Caco-2 (cell line): ENCODE data around the gene ATAD5. TPM values are rescaled to one million over a fixed set of nuclear protein-coding genes. Genes with fewer than 3 reads are reported as not detected.
A peak's percentile ranks its signal among the peaks of the same experiment; 100 is the strongest.

Experiments used
- BruUV-seq: library from RNA; stranded (reverse); fragments of 400-500 nt; replicated peaks from 2 replicates; lab custom pipeline; 2021; lab: Mats Ljungman, UMichigan
- CTCF ChIA-PET: fragments of 300-600 bp; sonication (Branson Sonifier 250); formaldehyde crosslinking; loops from one replicate; lab custom pipeline; 2022; ENCODE audit warnings: antibody characterized with exemption; lab: Charles Lee
- POLR2A ChIA-PET: fragments of 300-600 bp; sonication (Branson Sonifier 250); formaldehyde crosslinking; loops from one replicate; lab custom pipeline; 2022; ENCODE audit warnings: antibody characterized with exemption; lab: Charles Lee
- DNase-seq, 2 experiments: peaks; one replicate each; pipeline versions ENCODE4 v3.0.0 to v3.0.0-alpha.2; 2020 to 2022
- H3K27me3 ChIP-seq: replicated peaks from 2 replicates; pipeline ENCODE4 v1.6.0; 2011; ENCODE audit warnings: low read length; ENCODE audit not compliant: control insufficient read depth, insufficient read depth
- H3K36me3 ChIP-seq: 2 replicates; pipeline ENCODE4 v1.5.1; 2011; ENCODE audit warnings: low read length; ENCODE audit not compliant: control insufficient read depth, insufficient read depth
- H3K4me1 ChIP-seq: fragments of 250-450 bp; sonication (Bioruptor Pico); 2 replicates; pipeline ENCODE4 v1.5.1; 2020; ENCODE audit warnings: mild to moderate bottlenecking
- H3K4me3 ChIP-seq: 2 replicates; pipeline ENCODE4 v1.5.1; 2011; ENCODE audit warnings: low read depth, mild to moderate bottlenecking, control low read depth, low read length
- H3K9me3 ChIP-seq: fragments of 250-450 bp; sonication (Bioruptor Pico); 2 replicates; pipeline ENCODE4 v1.5.1; 2020; ENCODE audit warnings: mild to moderate bottlenecking, moderate library complexity
- H3K27ac Mint-ChIP-seq: one replicate; pipeline ENCODE4 v1.8.0; 2022; ENCODE audit warnings: mixed read lengths; ENCODE audit not compliant: unreplicated experiment
- H3K27me3 Mint-ChIP-seq: one replicate; pipeline ENCODE4 v1.8.0; 2022; ENCODE audit warnings: mixed read lengths; ENCODE audit not compliant: insufficient read depth, unreplicated experiment
- H3K36me3 Mint-ChIP-seq: one replicate; pipeline ENCODE4 v1.8.0; 2022; ENCODE audit warnings: mild to moderate bottlenecking, mixed read lengths; ENCODE audit not compliant: insufficient read depth, unreplicated experiment
- H3K4me1 Mint-ChIP-seq: one replicate; pipeline ENCODE4 v1.8.0; 2022; ENCODE audit warnings: low read depth, mixed read lengths; ENCODE audit not compliant: unreplicated experiment
- H3K4me3 Mint-ChIP-seq: one replicate; pipeline ENCODE4 v1.8.0; 2022; ENCODE audit warnings: mild to moderate bottlenecking, moderate library complexity, mixed read lengths; ENCODE audit not compliant: unreplicated experiment
- H3K9me3 Mint-ChIP-seq: one replicate; pipeline ENCODE4 v1.8.0; 2022; ENCODE audit warnings: mixed read lengths; ENCODE audit not compliant: unreplicated experiment
- intact Hi-C: fragments of 100-400 bp; cut with micrococcal nuclease; formaldehyde crosslinking; loops from one replicate; pipeline ENCODE4 v1.10.0; 2022; ENCODE audit not compliant: unreplicated experiment
- total RNA-seq: library from RNA; stranded (reverse); gene quantifications from 2 replicates; pipeline ENCODE4 v1.2.3, GENCODE V29; 2022
- TF ChIP-seq, protein P1 (sequence below), 2 experiments: fragments of 200-600 bp in 1 of 2; IDR thresholded peaks; 1 replicate in 1 of 2; 2 replicates in 1 of 2; pipeline versions ENCODE4 v1.5.1 to v1.8.0; 2011 to 2022; ENCODE audit warnings: antibody characterized with exemption in 1 of 2, control low read depth in 1 of 2, inconsistent platforms in 1 of 2, low read depth in 1 of 2, low read length in 1 of 2, mild to moderate bottlenecking in 1 of 2, moderate library complexity in 1 of 2; ENCODE audit not compliant: insufficient read depth in 1 of 2, severe bottlenecking in 1 of 2, unreplicated experiment in 1 of 2

ATAD5 gene
- total RNA-seq, 1 experiment from 2014 or later = 21.8 TPM

DNA sequence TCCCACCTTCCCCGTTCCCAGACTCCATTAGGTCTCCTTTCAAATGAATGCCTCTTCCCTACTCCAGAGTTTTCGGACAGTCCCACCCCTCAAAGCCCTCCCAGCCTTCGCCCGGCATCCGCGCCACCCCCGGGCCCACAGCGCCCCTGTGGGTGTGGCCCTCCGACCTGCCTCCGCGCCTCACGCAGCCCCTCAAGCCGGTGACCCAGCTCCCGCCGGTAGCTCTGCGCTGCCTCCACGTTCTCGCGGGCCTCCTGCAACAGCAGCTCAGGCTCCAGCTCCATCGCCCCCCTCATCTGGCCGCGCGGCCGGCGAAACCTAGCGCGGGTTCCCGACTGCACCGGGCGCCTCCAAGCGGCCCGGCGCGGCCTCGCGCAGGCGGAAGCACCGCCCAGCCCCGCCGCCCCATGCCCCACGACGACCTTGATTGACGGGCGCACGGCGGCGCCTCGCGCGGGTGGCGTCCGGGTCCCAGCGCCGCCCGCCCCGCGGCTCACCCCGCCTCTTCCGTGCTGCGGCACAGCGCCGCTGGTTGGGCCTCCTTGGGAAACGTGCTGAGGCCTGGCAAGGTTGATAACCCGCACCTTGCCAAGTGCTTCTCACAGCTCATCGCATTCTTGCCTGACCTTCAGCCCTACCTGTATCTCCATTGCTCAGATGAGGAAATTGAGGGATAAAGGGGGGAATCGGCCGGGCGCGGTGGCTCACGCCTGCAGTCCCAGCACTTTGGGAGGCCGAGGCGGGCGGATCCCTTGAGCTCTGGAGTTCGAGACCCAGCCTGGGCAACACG lies 7.2 kb upstream of the ATAD5 start, which contains the start of gene CRLF3:
Gene CRLF3 (minus strand): TSS at position 337 of the 790 bp plus-strand sequence. CDS start 41 bp downstream, at position 296.
- Mint-ChIP-seq H3K4me1 (peaks cover 26% of the 10 kb centered on the region), H3K9me3 (no peaks in the 10 kb centered on the region), H3K27me3 (no peaks in the 10 kb centered on the region), H3K27ac (peak within 1 kb of the TSS; percentile 53), H3K4me3 (peak within 1 kb of the TSS; percentile 97), H3K36me3 (peaks cover 10% of the 10 kb centered on the region)
- peak within 1 kb of the TSS; percentile 65 for H3K4me3 ChIP-seq
- intact Hi-C loops = loop anchor here (5.0 kb wide), 1 partner anchor 528 kb away; no protein-coding TSS in a partner anchor
- TF ChIP-seq, protein P1, sequence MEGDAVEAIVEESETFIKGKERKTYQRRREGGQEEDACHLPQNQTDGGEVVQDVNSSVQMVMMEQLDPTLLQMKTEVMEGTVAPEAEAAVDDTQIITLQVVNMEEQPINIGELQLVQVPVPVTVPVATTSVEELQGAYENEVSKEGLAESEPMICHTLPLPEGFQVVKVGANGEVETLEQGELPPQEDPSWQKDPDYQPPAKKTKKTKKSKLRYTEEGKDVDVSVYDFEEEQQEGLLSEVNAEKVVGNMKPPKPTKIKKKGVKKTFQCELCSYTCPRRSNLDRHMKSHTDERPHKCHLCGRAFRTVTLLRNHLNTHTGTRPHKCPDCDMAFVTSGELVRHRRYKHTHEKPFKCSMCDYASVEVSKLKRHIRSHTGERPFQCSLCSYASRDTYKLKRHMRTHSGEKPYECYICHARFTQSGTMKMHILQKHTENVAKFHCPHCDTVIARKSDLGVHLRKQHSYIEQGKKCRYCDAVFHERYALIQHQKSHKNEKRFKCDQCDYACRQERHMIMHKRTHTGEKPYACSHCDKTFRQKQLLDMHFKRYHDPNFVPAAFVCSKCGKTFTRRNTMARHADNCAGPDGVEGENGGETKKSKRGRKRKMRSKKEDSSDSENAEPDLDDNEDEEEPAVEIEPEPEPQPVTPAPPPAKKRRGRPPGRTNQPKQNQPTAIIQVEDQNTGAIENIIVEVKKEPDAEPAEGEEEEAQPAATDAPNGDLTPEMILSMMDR (IDR thresholded peaks at IDR 0.05; ENCODE audit: insufficient read depth in 1 of 2, low read depth in 1 of 2, low read length in 1 of 2, severe bottlenecking in 1 of 2, unreplicated experiment in 1 of 2) = peak; percentile 41 to 44
- no peaks in the 10 kb centered on the region for H3K27me3 ChIP-seq
- CTCF ChIA-PET = interaction anchor here (0.6 kb wide), 3 partner anchors 46 to 225 kb away, joined by 3 to 6 read pairs (median 5); no protein-coding TSS in a partner anchor
- no TSS peak for BruUV-seq
- no peaks in the 10 kb centered on the region for H3K9me3 ChIP-seq
- H3K36me3 ChIP-seq = no peaks in the 10 kb centered on the region
- DNase-seq = peak; percentile 91 to 96
- POLR2A ChIA-PET = interaction anchor here (0.5 to 1.3 kb wide), 7 partner anchors 8 to 272 kb away, joined by 3 to 7 read pairs (median 3); partner anchors contain the start of genes ADAP2 and ATAD5
- peaks cover 8% of the 10 kb centered on the region; the same call in 1 of the 2 replicates for H3K4me1 ChIP-seq

DNA sequence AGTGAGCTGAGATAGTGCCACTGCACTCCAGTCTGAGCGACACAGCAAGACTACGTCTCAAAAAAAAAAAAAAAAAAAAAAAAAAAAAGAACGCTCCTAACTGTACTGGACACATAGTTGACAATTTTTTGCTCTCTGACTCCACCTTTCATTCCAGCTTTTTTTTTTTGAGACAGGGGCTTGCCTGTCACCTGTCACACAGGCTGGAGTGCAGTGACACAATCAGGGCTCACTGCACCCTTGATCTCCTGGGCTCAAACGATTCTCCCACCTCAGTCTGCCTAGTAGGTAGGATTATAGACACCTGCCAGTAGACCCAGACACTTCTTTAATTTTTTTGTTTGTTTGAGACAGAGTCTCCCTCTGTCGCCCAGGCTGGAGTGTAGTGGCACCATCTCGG lies 4.7 kb upstream of the ATAD5 start:
- H3K4me1 Mint-ChIP-seq = peaks cover 23% of the 10 kb centered on the region
- H3K27me3 Mint-ChIP-seq = no peaks in the 10 kb centered on the region
- TF ChIP-seq, protein P1 (IDR thresholded peaks at IDR 0.05; ENCODE audit: insufficient read depth in 1 of 2, low read depth in 1 of 2, low read length in 1 of 2, severe bottlenecking in 1 of 2, unreplicated experiment in 1 of 2) = no peak
- no peak overlapping the region for H3K27ac Mint-ChIP-seq
- no TSS peak for BruUV-seq
- no peaks in the 10 kb centered on the region for H3K9me3 Mint-ChIP-seq
- Histone ChIP-seq H3K4me3 (no peak overlapping the region), H3K4me1 (peaks cover 8% of the 10 kb centered on the region; the same call in 1 of the 2 replicates), H3K27me3 (no peaks in the 10 kb centered on the region), H3K36me3 (no peaks in the 10 kb centered on the region), H3K9me3 (no peaks in the 10 kb centered on the region)
- no peak overlapping the region for H3K4me3 Mint-ChIP-seq
- intact Hi-C loops = no loop called here
- H3K36me3 Mint-ChIP-seq = peaks cover 26% of the 10 kb centered on the region
- ChIA-PET POLR2A (interaction anchor here (0.6 kb wide), 1 partner anchor 128 kb away, joined by 3 read pairs; no protein-coding TSS in a partner anchor), CTCF (interaction anchor here (0.6 kb wide), 1 partner anchor 41 kb away, joined by 6 read pairs; no protein-coding TSS in a partner anchor)
- DNase-seq = no peak

DNA sequence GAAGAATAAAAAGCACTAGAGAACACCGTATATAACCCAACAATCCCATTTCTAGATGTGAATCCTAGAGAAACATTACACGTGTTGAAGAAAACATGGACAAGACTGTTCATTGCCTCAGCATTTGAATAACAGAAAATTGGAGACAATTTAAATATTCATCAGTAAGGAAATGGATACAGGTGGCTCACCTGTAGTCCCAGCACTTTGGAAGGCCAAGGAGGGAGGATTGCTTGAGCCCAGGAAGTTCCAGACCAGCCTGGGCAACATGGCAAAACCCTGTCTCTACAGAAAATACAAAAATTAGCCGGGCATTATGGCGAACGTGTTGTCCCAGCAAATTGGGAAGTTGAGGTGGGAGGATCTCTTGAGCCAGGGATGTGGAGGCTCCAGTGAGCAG lies 2.7 kb upstream of the ATAD5 start:
- H3K4me1 ChIP-seq = peaks cover 8% of the 10 kb centered on the region
- peaks cover 16% of the 10 kb centered on the region for H3K4me1 Mint-ChIP-seq
- H3K36me3 ChIP-seq = no peaks in the 10 kb centered on the region
- H3K27me3 Mint-ChIP-seq = no peaks in the 10 kb centered on the region
- no TSS peak for BruUV-seq
- ChIA-PET CTCF (no interaction called here), POLR2A (no interaction called here)
- DNase-seq = no peak
- no peaks in the 10 kb centered on the region for H3K9me3 Mint-ChIP-seq
- H3K36me3 Mint-ChIP-seq = peaks cover 31% of the 10 kb centered on the region
- TF ChIP-seq, protein P1 (IDR thresholded peaks at IDR 0.05; ENCODE audit: insufficient read depth in 1 of 2, low read depth in 1 of 2, low read length in 1 of 2, severe bottlenecking in 1 of 2, unreplicated experiment in 1 of 2) = no peak
- intact Hi-C loops = no loop called here
- H3K27ac Mint-ChIP-seq = no peak overlapping the region
- no peaks in the 10 kb centered on the region for H3K9me3 ChIP-seq
- H3K4me3 ChIP-seq = no peak overlapping the region
- H3K4me3 Mint-ChIP-seq = no peak overlapping the region
- H3K27me3 ChIP-seq = no peaks in the 10 kb centered on the region
